Measurements from ENCODE around the gene RASL11A.
"Not testable (repeated sequence)": the region's sequence is repeated elsewhere in the genome, so short reads cannot be mapped to it uniquely, and the experiment has no call there.

The RASL11A gene, protein sequence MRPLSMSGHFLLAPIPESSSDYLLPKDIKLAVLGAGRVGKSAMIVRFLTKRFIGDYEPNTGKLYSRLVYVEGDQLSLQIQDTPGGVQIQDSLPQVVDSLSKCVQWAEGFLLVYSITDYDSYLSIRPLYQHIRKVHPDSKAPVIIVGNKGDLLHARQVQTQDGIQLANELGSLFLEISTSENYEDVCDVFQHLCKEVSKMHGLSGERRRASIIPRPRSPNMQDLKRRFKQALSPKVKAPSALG

DNA sequence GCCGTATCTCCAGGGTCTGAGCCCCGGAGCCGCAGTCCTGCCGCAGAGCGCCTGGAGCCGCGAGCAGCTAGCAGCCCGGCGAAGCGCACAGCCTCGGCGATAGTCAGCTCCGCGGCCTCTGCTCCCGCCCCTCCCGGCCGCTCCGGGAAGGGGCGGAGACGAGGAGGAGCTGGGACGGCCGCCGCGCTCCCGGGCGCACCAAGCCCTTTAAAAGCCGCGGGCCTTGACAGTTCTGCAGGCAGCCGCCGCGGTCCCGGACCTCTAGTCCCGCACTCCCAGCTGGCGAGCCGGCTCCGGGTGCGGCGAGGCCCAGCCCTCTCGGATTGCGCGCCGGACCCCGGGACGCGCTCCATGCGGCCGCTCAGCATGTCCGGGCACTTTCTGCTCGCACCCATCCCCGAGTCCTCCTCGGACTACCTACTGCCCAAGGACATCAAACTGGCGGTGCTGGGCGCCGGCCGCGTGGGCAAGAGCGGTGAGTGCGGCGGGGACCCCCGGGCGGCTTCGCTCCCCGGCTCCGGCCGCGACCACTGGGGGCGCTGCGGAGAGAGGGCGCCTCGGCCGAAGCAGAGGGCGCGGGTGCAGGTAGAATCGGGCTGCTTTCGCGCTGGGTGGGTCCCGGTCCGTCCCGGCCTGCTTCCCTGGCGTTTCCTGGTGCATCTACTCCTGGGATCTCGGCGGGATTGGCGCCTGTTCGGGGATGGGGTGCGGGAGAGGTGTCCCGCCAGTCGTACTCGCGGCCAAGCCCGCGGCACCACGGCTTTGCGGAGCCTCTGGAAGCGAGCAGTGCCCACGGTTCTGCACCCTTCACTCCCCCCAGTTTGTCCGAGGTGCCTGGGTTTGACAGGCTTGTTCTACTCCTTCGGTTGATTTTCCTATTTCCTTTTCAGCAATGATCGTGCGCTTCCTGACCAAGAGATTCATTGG lies at the start of gene RASL11A:
RASL11A (plus strand) TSS at position 237 of the 927 bp plus-strand sequence; CDS start at position 352, 115 bp downstream.
- peak; percentile 93 for DNase-seq (ENCODE audit: low spot score)

DNA sequence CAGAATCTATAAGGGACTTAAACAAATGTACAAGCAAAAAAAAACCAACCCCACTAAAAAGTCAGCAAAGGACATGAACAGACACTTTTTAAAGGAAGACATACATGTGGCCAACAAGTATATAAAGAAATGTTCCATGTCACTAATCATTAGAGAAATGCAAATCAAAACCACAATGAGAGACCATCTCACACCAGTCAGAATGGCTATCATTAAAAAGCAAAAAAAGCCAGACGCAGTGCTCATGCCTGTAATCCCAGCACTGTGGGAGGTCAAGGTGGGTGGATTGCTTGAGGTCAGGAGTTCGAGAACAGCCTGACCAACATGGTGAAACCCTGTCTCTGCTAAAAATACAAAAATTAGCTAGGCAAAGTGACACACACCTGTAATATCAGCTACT lies 48.5 kb upstream of the RASL11A start:
- not testable (repeated sequence) for DNase-seq (ENCODE audit: low spot score)

DNA sequence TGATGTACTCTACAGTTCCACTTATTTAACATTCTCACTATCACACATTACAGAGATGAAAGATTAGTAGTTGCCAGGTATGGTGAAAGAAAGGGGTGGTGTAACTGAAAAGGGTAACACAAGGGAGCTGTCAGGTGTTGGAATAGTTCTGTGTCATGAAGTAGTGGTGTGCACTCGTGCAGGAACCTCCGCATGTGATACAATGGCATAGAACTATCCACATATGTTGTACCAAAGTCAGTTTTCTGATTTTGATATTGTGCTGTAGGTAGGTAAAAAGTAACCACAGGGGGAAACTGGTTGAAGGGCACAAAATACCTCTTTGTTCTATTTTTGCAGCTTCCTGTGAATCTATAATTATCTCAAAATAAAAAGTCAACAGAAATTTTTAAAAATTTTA lies 43.6 kb upstream of the RASL11A start:
- DNase-seq (ENCODE audit: low spot score), result no peak

DNA sequence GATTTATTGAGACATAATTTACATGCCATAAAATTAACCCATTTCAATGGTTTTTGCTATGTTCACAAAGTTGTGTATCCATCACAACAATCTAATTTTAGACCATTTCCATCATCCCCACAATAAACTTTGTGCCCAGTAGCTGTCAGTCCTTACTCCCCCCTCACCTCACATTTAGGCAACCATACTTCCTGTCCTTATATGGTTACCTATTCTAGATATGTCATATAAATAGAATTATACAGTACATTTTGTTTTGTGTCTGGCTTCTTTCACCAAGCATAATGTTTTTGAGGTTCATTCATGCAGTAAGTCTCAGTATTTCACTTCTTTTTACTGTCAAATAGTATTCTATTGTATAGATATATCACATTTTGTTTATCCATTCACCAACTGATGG lies 42.5 kb upstream of the RASL11A start:
- no peak for DNase-seq (ENCODE audit: low spot score)

DNA sequence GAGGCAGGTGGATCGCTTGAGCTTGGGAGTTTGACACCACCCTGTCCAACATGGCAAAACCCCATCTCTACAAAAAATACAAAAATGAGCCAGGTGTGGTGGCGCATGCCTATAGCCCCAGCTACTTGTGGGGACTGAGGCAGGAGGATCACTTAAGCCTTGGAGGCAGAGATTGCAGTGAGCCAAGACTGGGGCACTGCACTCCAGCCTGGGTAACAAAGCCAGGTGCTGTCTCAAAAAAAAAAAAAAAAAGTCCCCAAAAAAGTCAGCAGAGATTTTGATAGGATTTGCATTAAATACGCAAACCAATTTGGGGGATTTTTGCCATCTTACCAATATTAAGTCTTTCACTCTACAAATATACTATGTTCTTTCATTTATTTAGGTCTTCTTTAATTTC lies 41.0 kb upstream of the RASL11A start:
- no peak for DNase-seq (ENCODE audit: low spot score)

DNA sequence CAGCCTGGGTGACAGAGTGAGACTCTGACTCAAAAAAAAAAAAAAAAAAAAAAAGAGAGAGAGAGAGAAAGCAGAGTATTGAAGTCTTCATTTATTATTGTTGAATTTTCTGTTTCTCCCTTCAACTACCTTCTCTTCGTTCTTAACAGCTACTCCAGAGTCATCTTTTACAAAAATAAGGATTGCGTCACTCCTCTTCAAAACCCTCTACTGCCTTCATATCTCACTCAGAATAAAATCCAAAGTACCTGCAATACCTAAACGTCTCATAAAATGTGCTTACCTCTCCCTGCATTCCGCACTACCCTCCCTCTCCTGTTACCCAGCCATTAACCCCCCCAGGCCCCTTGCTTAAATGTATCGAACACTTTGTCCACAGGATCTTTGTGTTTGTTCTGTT lies 36.7 kb upstream of the RASL11A start:
- DNase-seq (ENCODE audit: low spot score), result no peak

DNA sequence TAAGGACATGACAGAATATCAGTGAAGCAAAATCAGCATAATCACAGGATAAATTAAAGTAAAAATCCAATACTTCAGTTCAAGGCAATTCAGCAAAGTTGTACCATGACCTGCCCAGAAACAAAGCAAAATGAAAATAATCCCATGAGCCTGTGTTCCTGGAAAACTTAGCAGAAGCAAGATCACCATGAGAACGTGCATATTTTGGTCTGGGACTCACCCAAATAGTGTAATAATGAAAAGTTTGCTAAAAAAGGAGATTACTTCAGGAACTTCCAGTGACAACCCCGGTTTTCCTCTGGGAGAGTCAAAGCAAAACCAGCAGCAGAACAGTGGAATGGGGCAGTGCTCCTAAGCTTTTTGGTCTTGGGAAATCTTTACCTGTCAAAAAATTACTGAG lies 34.2 kb upstream of the RASL11A start:
- DNase-seq (ENCODE audit: low spot score), result no peak

DNA sequence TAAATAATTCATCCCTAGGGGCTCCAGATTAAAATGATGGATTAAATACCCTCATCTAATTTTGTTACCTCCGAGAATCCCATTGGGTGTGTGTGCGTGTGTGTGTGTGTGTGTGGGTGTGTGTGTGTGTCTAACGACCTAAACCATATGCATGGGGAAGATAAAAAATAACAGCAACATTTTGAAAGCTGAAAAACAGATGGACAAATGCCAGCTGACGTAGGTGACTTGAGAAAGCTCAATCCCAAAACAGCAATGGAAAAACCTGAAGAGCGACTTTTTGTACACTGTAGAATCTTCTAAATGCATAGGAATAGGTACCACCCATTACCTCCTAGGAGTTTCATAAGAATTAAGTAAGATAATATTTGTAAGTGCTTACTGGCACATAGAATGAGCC lies 27.9 kb upstream of the RASL11A start:
- DNase-seq (ENCODE audit: low spot score), result no peak

DNA sequence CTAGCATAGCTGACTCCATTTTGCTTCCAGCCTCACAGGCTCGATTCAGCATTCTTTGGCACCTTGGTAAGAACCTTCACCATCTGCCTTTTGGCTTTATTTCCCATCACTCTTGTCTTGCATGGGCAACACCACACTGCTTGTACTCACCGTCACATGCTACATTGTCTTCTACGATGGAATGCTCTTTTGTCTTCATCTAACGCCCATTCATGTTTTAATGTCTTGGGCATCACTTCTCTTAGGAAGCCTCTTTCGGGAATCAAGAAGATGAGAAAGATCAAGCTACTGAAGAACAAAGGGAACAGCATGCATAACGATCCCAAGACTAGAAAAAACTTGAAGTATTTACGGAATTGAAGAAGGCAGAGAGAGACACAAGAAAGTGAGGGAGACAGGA lies 25.0 kb upstream of the RASL11A start:
- no peak for DNase-seq (ENCODE audit: low spot score)

DNA sequence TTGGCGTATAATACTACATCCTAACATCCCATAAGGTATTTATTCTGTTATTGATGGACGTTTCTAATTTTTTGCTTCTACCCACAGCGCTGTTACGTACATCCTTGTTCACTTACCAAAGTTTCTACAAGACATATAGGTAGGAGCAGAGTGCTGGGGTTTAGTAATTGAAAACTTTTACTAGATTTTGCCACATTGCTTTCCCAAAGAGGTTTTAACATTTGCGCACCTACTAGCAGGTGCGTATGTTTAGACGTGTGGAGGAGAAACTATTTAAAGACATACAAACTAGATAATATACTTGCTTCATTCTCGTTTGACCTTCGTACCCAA lies 19.8 kb upstream of the RASL11A start:
- no peak for DNase-seq (ENCODE audit: low spot score)

DNA sequence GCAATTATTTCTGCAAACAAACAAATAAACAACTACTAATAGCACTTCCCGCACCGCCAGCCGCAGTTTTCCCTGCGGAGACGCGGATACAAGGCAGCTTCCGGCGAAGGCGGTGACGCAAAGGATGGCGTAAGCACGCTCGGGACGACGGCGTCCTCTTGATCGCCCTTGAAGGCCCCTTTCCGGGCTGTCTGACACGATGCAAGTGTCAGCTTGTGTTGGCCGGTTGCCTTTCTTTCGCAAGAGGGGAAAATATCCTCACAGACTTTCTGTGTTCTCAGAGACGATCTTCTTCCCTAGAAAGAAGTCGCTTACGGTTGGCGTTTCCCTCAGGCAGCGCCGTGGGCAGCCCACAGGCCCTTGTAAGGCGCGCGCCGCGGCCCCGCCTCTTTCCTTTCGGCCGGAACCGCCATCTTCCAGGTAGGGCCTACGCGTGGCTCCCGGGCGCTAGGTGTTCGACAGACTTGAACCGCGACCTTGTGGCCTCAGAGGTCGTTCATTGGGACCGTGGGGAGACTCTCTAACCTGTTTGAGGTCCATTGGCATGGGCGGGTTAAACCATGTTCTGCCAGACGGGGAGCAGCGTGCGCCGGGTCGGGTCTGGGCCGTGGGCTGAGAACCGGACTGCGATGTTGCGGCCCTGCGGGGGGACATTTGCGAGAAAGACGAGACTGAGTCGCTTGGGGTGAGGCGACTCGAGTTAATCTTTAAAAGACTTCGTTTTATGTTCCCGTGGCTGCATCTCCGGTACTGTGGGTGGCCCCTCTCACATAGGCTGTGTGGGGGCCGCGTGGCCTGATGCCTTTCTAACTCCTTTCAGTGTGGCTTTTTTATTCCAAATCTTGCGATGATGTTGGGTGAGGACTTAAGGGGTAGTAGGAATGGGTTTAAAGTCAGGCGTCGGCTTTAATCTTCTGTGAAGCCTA lies 19.2 kb upstream of the RASL11A start, which contains the start of gene RPL21:
RPL21 (plus strand) TSS at position 393 of the 926 bp plus-strand sequence. CDS start 2,219 bp downstream, outside the sequence.
- peak; percentile 91 for DNase-seq (ENCODE audit: low spot score)

DNA sequence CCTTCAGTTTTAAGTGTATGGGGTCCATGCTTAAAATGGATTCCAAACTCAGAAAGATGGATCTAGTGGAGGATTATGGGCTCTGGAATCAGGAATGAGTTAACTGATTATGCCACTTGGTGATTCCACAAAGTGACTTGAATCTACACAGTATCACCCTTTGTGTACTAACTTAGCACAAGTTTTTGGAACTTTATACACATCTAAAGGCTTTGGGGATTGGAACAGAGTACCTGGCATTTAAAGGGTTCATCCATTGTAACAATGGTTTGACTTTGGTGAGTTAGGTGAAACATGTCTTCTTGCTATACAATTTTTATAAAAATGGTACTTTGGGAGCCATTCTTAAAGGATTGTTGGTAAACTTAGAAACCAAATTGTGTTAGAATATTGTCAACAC lies 18.2 kb upstream of the RASL11A start:
- no peak for DNase-seq (ENCODE audit: low spot score)

DNA sequence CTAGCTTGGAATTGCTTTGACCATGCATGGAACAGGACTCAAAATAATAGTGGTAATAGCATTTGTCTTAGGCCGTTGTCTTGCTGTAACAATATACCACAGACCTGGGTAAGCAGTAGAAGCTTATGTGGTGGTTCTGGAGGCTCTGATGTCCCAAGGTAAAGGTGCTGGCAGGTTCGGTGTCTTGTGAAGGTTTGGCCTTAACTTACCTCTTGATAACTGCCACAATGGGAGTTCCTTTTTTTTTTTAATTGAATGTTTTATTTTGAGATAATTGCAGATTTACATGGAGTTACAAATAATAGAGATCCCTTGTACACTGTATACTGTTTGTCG lies 13.4 kb upstream of the RASL11A start:
- no peak for DNase-seq (ENCODE audit: low spot score)

DNA sequence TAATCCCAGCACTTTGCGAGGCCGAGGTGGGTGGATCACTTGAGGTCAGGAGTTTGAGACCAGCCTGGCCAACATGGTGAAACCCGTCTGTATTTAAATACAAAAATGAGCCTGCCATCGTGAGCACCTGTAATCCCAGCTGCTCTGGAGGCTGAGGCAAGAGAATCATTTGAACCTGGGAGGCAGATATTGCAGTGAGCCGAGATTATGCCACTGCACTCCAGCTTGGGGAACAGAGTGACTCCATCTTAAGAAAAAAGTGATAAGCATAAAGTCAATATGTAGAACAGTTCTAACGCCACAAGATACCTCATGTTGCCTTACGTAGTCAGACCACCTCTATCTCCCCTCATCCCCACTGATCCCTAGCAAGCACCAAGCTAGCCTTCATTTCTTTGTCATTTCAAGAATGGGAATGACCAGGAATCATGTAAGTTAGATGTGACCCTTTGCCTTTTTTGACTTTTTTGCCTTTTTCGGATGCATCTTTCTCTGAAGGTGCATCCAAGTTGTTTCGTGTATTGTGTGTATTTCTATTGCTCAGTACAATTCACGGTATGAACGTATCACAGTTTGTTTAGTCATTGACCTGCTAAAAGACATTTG lies 12.9 kb upstream of the RASL11A start:
- DNase-seq (ENCODE audit: low spot score), result no peak

DNA sequence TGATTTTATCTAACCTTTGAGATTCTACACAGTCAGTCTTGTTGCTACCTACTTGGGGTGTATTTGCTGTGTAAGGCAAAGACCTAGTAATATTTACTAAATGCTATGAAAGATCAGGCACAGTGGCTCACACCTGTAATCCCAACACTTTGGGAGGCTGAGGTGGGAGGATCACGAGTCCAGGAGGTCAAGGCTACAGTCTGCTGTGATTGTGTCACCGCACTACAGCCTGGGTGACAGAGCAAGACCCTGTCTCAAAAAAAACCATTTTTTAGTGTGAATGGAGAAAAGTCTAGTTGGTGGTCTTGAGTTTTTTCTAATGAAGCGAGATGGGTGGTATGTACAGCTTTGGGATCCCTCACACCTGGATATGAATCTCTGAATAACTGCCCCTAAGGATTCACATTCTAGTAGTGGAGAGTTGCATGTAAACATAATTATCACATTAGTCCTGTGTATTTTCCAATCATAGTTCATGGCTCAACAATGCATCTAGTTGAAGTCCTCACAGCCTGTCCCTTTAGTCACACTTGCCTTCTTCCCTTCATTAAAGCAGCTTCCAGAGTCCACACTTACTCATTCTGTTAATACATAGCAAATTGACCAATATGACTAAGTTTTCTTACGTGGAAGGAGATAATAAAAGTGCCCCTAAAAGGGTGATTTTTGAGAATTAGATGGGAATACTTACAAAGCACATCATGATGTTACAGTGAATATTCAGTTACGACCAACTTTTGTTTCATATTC lies 11.8 kb upstream of the RASL11A start:
- no peak for DNase-seq (ENCODE audit: low spot score)

DNA sequence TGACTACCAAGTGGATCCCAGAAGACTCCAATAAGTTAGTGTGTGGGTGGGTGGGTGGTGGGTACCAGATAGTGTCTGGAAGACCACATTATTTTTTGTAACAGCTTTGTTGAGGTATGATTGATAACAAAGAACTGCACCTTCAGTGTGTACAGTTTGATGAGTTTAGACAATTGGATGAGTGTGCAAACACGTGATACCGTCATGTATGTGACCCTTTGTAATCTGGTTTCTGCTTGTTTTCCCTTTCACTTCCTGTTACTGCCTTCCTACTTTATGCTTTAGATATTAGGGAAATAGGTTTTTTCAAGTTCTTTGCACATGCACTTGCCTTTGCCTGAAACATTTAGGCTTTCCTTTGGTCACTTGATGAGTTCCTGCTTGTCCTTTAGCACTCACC lies 10.8 kb upstream of the RASL11A start:
- no peak for DNase-seq (ENCODE audit: low spot score)

DNA sequence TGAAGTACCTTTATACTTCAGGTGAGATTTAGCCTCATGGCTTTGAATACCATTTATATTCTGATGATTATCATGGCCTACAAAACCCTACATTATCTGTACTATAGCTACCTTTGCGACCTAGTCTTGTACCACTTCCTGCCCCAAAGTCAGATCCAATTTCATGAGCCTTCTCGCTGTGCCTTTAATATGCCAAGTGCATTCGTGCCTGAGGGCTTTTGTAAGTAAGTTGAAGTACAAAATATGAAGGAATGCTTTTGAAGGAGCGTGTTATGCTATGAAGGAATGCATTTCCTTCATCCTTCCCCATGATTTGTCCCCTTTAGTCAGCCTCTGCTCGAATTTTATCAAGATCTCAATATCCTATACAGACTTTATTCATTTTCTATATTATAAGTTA lies 9.2 kb upstream of the RASL11A start:
- no peak for DNase-seq (ENCODE audit: low spot score)

DNA sequence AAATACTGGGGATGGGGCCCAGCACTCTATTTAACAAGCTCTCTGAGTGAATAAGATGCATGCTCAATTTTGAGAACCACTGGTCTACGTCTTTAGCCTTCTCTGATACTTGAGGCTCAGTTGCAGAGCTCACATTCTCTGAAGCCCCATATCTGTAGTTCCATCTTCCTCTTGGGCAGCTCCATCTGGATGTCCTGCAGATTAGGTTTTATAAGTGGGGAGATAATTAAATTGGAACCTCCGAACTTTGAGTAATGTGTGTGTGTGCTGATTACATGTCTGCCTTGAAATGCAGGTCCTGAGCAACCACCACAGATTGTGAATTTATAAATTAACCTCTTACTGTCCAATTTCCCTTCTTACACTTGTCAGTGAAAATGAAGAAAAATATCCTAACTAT lies 7.2 kb upstream of the RASL11A start:
- DNase-seq (ENCODE audit: low spot score), result no peak

DNA sequence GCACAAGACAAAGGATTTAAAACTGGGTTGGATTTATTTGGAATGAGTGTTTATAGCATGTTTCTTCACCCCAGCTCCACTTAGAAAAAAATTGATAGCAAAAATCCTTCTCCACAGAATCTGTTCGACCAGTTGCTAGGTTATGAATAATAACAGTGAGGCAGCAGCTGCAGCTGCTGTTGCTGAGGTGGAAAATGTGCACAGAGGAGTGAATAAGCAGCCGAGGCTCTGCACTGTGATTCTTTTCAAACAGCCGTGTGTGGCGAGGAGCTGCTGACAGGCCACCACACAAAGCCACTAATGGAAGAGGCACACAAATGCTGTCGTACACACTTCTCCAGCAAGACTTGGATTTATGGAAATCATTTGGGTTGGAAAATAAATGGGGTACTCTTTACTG lies 6.4 kb upstream of the RASL11A start:
- peak; percentile 76 for DNase-seq (ENCODE audit: low spot score)

DNA sequence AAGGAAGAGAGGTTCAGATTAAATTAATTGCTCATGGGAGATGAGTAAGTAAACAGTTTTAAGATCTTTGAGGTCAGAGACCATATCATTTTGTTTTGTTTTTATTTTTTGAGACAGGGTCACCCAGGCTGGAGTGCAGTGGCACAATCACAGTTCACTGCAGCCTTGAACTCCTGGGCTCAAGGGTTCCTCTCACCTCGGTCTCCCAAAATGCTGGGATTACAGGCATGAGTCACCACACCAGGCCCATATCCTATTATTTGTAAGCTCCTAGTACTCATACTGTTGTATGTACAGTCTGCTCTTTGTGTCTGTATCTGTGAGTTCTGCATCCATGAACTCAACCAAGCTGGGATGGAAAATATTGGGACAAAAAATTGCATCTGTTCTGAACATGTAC lies 6.0 kb upstream of the RASL11A start:
- DNase-seq (ENCODE audit: low spot score), result no peak

DNA sequence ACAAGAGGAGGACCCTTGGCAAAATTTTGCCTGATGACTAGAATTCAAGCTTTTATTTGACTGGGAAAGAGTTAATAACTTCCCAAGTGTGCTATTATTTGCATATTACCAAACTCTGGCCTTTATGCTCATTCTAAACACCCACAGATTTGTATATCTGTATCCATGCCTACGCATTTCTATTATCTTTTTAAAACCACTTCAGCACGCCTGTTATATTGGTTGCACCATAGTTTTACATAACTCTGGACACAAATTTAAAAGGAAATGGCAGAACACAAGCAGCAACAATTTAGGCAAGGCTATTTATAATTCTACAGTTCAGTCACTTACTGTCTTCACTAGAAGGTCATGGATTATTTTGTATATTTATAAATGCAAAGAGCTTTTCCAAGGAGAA lies 3.7 kb upstream of the RASL11A start:
- DNase-seq (ENCODE audit: low spot score), result no peak
